ENCODE data around the gene FOXO3.

FOXO3 gene

DNA sequence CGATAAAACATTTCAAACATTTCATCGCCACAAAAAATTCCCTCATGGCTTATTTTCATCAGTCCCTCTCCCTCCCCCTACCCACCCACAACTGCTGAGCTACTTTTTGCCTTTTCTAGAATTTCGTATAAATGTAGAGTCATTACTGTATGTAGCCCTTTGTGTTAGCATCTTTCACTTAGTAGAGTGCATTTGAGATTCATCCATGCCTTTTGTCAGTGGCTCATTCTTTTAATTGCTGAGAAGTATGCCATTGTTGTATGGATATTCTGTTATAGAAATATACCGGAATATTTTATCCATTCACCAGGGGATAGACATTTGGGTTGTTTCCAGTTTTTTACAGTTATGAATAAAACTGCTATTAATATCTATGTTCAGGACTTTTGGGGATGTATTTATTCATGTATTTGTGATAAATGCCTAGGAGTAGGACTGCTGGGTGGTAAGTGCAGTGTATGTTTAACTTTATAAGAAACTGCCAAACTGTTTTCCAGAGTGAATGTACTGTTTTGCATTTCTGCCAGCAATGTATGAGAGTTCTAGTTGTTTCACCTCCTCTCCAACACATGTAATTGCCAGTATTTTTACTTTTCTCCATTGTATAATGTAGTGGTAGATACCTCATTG, 50.4 kb downstream of the FOXO3 start:
- no peak for TF ChIP-seq CTCF (conservative IDR thresholded peaks at IDR 0.05; ENCODE audit: low read depth, low read length)
- DNase-seq (ENCODE audit: low read depth): no peak
- no peak overlapping the region for H3K4me3 ChIP-seq (ENCODE audit: low read length)

DNA sequence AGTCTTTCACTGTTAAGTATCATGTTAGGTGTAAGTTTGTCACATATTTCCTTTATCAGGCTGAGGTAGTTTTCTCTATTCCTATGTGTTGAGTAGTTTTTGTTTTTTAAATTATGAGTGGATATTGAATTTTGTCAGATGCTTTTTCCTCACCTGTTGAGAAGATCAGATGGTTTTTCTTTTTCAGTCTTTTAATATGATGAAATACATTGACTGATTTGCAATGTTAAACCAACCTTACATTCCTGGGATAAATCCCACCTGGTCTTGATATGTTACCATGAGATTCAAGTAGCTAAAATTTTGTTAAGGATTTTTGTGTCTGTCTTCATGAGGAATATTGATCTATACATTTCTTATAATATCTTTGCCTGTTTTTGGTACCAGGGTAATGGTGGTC, 52.1 kb downstream of the FOXO3 start:
- no peak for DNase-seq (ENCODE audit: low read depth)
- H3K4me3 ChIP-seq (ENCODE audit: low read length): no peak overlapping the region
- no peak for TF ChIP-seq CTCF (conservative IDR thresholded peaks at IDR 0.05; ENCODE audit: low read depth, low read length)

- TF ChIP-seq CTCF (conservative IDR thresholded peaks at IDR 0.05; ENCODE audit: low read depth, low read length): no peak
- DNase-seq (ENCODE audit: low read depth): no peak
- H3K4me3 ChIP-seq (ENCODE audit: low read length): no peak overlapping the region
Measured at GRCh38 chr6:108616544-108616943, 55.8 kb downstream of the FOXO3 start.

DNA sequence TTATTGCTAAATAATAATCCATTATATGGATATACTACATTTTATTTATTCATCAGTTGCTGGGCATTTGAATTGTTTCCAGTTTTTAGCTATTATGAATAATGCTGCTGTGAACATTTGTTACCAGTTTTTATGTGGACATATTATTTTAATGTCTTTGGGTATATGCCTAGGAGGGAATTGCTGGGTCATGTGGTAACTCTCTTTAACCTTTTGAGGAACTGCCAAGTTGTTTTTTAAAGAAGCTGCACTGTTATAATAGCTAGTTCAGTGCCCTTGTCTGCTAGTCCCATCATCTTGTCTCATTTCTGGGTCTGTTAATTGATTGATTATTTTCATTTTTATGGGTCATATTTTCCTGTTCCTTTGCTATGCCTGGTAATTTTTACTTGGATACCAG, 56.3 kb downstream of the FOXO3 start:
- no peak overlapping the region for H3K4me3 ChIP-seq (ENCODE audit: low read length)
- TF ChIP-seq CTCF (conservative IDR thresholded peaks at IDR 0.05; ENCODE audit: low read depth, low read length): no peak

GRCh38 chr6:108618623-108619152, 58.0 kb downstream of the FOXO3 start:
- no peak overlapping the region for H3K4me3 ChIP-seq (ENCODE audit: low read length)
- DNase-seq (ENCODE audit: low read depth): no peak

More for the DNA sequence above, 56.3 kb downstream of the FOXO3 start:
- no peak for DNase-seq (ENCODE audit: low read depth)

GRCh38 chr6:108619431-108620197, 58.9 kb downstream of the FOXO3 start:
- peak; percentile 64 for DNase-seq (ENCODE audit: low read depth)
- TF ChIP-seq CTCF (conservative IDR thresholded peaks at IDR 0.05; ENCODE audit: low read depth, low read length): no peak
- H3K4me3 ChIP-seq (ENCODE audit: low read length): no peak overlapping the region

More at GRCh38 chr6:108618623-108619152, 58.0 kb downstream of the FOXO3 start:
- TF ChIP-seq CTCF (conservative IDR thresholded peaks at IDR 0.05; ENCODE audit: low read depth, low read length): no peak

All from retinal pigment epithelial cell (primary cell).